Right hindlimb (tissue), 1 donor: ENCODE data around the gene DUSP6.
A peak's percentile ranks its signal among the peaks of the same experiment; 100 is the strongest.

Experiments used
- DNase-seq: peaks from one replicate; pipeline ENCODE4 v3.0.0-alpha.2; 2018

The DUSP6 gene

GRCh38 chr12:89352492-89353187, at the start of gene DUSP6:
Gene DUSP6 (minus strand): TSS chr12:89352501. CDS start chr12:89352039, 462 bp downstream.
- DNase-seq, result peak; percentile 97

GRCh38 chr12:89401433-89402058, 49.2 kb upstream of the DUSP6 start:
- DNase-seq, result no peak

- no peak for DNase-seq
Observed at GRCh38 chr12:89400415-89400814, 48.1 kb upstream of the DUSP6 start.

- DNase-seq, result no peak
Observed at GRCh38 chr12:89395712-89396111, 43.4 kb upstream of the DUSP6 start.

GRCh38 chr12:89393551-89394121, 41.3 kb upstream of the DUSP6 start:
- DNase-seq, result no peak

- DNase-seq, result no peak
Observed at GRCh38 chr12:89392391-89392790, 40.1 kb upstream of the DUSP6 start.

GRCh38 chr12:89391726-89392336, 39.5 kb upstream of the DUSP6 start:
- DNase-seq, result no peak

- DNase-seq, result no peak
Observed at GRCh38 chr12:89390802-89391673, 38.7 kb upstream of the DUSP6 start.

- DNase-seq, result no peak
Observed at GRCh38 chr12:89389755-89390661, 37.7 kb upstream of the DUSP6 start.

GRCh38 chr12:89386138-89386537, 33.8 kb upstream of the DUSP6 start:
- DNase-seq, result no peak

- no peak for DNase-seq
Observed at GRCh38 chr12:89384807-89385206, 32.5 kb upstream of the DUSP6 start.

GRCh38 chr12:89384050-89384758, 31.9 kb upstream of the DUSP6 start:
- DNase-seq, result peak; percentile 57

- DNase-seq, result no peak
Observed at GRCh38 chr12:89383235-89384049, 31.1 kb upstream of the DUSP6 start.

- no peak for DNase-seq
Observed at GRCh38 chr12:89382328-89382727, 30.0 kb upstream of the DUSP6 start.

- no peak for DNase-seq
Observed at GRCh38 chr12:89379839-89380467, 27.7 kb upstream of the DUSP6 start.

GRCh38 chr12:89379148-89379838, 27.0 kb upstream of the DUSP6 start:
- DNase-seq, result no peak

GRCh38 chr12:89376844-89377243, 24.5 kb upstream of the DUSP6 start:
- no peak for DNase-seq

GRCh38 chr12:89376202-89376529, 23.9 kb upstream of the DUSP6 start:
- DNase-seq, result no peak
